NCI-H1092 (cell line): ENCODE results near the gene TMCO6.
A peak's percentile ranks its signal among the peaks of the same experiment; 100 is the strongest.
"Not testable (repeated sequence)": the region's sequence is repeated elsewhere in the genome, so short reads cannot be mapped to it uniquely, and the experiment has no call there.

Source experiments
- DNase-seq: peaks from one replicate; lab custom pipeline; 2025; lab: John Stamatoyannopoulos, UW

TMCO6 gene

DNA sequence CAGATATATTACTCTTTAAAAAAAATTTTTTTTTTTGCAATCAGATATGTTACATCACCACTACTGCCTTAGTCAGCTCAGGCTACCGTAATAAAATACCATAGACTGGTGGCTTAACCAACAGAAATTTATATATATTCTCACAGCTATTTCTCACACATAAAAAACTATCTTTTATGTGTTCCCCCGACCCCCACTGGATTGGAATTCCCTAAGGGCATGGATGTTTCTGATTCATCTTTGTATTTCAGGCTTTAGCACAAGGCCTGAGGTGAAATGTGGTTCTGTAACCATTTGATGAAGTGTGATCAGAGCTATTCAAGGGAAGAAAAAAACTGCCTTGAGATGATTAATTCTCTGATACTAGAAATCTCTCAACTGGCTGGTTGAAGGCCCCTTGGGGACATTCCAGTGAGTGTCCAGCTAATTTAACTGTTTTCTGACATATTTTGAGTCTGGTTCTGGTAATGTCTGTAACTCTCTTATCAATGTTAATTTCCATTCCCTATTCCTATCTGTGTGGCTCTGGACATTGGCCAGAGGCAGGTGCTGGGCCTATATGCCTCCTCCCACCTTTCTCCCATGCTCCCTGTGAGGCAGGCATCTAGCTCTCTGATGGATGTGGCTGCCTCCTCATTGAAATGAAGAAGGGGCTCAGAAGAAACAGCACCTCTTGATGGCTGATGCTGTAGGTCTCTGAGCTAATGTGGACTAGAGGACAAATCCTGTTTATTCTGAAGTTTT lies 8.8 kb upstream of the TMCO6 start:
- no peak for DNase-seq

DNA sequence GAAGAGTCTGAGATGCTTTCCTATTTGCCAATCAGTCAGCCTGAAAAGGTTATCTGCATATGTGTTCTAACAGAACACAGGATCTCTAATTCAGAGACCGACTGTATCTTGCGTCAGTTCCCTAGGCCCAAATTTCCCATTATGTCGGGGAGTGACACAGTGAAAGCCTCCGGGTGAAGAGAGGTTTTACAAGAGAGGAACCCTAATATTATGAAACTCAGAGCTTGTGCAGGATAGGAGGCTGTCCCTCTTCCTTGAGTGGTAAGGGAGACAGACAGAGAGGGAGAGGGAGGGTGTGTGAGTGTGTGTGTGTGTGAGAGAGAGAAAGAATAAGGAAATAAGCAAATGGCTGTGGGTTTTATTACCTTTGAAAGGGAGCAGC lies 8.2 kb upstream of the TMCO6 start:
- no peak for DNase-seq

DNA sequence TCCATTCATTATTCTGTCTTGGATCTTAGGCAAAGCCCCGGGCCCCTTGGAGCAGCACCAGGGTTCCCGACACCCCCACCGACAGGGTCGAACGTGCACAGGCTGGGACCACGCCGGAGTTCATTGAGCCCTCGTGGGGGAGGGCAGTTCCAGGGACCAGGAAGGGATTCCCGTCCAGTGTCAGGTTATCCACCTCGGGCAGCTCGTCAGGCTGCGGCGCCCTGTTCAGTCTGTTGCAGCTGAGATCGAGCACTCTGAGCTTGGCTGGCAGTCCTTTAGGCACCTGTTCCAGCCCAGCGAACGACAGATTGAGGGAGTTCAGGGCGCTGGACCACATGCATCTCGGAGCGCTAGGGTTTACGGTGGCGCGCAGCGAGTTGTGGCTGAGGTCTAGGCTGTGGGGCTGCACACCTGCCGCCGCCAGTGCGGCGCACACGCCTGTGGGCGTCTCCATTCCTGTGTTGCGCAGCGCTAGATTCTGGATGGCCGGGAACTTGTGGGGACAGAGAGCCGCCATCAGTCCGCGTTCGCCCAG lies 7.4 kb upstream of the TMCO6 start:
- no peak for DNase-seq

DNA sequence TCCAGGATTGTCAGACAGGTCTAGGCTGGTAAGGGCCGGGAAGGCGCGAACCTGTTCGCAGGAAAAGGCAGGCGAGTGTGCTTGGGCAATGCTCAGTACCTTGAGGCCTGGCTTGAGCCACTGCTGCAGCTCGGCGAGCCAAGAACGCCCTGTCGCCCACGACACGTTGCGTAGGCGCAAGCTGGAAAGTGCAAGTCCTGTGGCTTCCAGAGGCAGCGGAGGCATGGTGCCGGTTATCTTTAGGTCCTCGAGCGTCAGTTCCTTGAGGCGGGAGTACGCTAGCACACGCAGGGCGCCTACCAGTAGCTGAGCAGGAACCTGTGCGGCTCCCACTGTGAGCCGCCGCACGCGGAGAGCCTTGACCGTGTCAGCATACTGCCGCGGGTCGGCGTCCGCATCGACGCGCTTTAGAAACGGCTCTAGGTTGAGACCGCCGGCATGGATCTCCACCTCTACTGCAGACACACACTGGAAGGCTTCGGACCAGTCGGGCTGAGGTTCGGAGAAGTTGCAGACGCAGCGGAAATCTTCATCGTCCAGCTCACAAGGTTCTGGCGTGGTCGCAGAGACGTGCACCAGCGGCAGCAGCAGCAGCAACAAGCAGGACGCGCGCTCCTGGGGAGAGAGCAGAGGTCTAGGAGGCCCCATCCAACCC lies 6.8 kb upstream of the TMCO6 start:
- DNase-seq: no peak

DNA sequence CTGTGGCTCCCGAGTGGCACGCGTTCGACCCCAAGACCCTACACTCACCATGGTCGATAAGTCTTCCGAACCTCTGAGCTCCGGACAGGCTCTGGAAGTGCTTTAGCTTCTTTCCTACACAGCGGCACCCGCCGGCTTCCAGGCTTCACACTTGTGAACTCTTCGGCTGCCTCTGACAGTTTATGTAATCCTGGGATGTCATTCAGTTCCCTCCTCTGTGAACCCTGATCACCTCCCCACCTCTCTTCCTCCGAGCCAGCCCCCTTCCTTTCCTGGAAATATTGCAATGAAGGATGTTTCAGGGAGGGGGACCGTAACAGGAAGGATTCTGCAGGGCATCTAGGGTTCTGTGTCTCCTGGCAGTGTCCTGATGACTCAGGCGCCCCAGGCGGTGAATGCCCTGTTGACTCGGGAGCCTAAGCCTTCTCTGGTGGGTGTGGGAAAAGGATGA lies 6.2 kb upstream of the TMCO6 start, which contains the start of gene CD14:
TSS of gene CD14 (minus strand) at position 155 of the 451 bp plus-strand sequence. CDS start at position 51, 104 bp downstream.
- DNase-seq: no peak

DNA sequence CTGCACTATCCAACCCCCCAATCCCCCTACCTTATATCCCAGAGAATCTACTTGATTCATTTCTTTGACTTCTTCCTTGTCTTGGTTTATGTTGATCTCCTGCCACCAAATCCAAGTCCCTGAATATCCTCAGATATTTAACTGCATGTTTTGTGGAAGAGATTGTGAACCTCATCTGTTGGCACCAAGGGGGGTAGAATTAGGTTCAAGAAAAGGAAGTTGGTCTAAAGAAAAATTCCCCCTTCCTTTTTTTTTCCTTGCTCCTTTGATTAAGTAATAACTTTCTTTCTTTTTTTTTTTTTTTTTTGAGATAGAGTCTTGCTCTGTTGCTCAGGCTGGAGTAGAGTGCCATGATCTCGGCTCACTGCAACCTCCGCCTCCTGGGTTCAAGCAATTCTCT lies 5.8 kb upstream of the TMCO6 start:
- no peak for DNase-seq

DNA sequence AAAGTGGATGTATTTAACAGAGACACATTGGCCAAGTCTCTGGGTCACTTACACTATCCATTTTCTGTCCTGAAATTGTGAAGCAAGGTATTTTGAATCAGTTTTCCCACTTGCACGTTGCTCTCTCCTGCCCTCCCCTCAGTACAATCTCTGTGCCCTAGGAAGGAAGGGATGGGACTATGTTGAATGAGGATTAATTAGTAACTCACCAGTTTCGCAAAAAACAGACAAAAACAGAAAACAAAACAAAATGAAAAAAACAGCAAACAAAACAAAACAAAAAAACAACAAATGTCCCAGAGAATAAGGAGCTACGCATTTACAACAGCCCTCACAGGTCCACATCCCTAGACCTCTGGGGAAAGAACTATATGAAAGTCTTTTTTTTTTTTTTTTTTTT lies 5.1 kb upstream of the TMCO6 start:
- no peak for DNase-seq

DNA sequence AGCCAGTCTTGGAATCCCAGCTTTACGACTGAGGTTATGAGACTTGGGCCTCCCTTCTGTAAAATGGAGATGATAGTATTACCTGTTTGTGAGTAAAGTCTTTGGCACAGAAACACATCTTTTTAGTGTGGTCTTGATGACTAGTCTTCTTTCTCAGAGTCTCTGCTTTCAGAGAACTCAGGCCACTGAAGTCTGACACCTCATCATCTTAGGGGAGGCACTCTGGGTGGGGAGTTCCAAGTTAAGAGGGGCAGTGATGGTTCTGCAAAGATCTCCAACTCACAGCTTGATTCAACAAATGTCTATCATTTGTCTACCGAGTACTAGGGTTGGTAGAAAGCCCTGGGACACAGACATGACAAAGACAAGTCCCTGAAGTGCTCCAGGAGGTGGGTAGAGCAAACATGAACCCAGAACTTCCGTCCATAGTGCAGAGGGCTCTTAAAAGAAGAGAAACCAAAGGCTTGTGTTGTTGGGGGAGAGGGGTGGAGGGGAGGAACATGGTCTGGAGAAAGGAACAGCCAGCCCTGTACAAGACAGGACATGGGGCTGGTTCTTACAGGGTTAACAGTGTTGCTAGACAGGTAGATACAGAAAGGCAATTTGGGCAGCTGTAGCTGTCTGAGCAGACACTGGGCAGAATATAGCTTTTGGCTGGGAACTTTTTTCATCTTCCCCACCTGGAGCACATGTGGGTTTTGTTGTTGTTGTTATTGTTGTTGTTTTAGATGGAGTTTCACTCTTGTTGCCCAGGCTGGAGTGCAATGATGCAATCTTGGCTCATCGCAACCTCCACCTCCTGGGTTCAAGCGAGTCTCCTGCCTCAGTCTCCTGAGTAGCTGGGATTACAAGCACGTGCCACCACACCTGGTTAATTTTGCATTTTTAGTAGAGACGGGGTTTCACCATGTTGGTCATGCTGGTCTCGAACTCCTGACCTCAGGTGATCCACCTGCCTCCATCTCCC lies 3.7 kb upstream of the TMCO6 start:
- no peak for DNase-seq

DNA sequence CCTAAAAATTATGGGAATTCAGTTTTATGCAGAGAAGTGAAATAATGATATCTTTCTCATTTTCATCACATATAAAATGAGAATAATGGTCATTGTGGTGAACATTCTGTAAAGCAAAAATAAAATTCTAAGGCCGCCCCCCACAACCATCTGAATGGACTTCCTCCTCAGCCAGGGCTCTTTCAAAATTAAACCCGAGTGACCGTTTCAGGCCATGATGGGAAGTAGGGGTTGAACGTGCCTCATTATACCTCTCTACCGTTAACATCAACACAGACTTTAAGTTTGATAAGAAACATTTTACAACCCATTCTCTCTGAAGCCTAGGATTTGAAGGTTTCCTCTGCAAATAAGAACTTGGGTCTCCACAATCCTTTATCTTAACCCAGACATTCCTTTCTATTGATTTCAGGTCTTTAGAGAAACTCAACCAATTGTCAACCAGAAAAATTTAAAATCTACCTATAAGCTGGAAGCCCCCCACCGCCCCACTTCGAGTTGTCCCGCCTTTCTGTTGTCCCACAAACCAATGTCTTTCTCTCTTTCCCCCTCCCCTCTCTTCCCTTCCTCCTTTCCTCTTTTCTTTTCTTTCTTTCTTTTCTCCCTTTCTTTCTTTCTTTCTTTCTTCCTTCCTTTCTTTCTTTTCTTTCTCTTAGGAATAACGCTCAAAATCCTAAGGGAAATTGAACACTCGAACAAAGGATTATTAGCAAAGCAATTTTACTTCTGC lies 1.7 kb upstream of the TMCO6 start:
- DNase-seq: no peak

DNA sequence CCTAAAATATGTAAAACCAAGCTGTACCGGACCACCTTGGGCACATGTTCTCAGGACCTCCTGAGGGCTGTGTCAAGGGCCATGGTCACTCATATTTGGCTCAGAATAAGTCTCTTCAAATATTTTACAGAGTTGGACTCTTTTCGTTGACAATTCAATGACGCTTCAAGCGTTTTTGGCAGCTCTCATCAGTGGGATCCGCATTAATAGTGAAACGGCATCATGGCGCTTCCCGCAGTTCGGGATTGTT lies 428 bp upstream of the TMCO6 start:
- not testable (repeated sequence) for DNase-seq

DNA sequence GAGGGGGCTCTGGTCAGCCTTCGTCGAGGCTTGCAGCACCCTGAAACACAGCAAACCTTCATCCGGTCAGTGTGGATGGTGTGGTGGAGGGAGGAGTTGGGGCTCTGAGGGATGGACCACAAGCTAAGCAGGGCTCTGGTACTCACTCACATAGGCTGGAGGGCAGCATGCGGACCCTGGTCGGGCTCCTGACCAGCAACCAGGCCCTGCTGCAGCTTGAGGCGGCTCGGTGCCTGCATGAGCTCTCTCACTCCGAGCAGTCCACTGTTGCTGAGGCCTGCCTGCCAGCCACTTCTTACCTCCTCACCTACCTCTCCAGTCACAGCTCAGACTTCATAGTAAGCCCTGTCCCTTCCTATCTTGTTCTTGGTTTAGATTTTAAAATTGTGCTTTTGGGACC lies 2.5 kb downstream of the TMCO6 start:
- no peak for DNase-seq

DNA sequence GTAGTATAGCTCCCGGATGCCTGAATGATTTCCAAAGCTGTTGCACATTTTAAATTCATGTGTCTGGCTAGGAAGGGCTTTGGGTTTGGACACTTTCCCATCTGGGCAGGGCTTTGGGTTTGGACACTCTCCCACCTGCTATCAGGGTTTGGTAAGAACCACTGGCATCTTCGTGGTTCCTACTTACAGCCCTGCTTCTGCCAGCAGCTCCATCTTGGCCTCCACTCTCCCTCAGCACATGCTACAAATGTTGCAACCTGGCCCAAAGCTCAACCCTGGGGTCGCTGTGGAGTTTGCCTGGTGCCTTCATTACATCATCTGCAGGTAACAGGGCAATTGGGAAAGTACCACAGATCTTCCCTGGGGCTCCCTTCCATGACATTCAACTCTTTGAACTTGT lies 3.5 kb downstream of the TMCO6 start:
- DNase-seq: no peak

DNA sequence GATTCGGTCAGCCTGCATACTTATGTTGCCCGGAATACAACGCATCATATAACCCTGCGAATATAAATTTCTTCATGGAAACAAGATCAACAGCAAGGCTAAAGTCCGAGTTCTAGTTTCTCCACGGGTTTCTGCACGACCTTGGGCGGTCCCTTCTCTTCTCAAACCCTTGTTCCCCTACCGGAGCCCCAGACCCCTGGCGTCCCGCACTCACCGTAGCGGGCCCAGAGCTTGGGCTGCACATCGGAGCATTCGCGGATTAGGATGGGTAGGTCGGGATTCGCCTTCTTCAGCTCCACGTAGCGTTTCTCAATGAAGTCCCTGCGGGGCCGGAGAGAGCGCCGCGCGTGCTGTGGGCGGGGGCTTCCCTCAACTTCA lies 7.8 kb downstream of the TMCO6 start:
- no peak for DNase-seq

DNA sequence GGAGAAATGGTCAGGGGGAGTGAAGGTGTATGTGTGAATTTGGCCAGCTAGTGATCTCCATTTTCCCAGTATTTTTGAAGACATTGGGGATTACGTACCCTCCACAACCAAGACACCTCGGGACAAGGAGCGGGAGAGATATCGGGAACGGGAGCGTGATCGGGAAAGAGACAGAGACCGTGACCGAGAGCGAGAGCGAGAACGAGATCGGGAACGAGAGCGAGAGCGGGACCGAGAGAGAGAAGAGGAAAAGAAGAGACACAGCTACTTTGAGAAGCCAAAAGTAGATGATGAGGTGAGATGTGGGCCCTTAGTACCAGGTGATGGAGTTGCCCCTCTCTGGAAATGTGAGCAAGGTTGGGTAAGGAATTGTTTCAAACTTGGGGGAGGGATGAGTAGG lies 19.6 kb downstream of the TMCO6 start:
- DNase-seq: no peak

DNA sequence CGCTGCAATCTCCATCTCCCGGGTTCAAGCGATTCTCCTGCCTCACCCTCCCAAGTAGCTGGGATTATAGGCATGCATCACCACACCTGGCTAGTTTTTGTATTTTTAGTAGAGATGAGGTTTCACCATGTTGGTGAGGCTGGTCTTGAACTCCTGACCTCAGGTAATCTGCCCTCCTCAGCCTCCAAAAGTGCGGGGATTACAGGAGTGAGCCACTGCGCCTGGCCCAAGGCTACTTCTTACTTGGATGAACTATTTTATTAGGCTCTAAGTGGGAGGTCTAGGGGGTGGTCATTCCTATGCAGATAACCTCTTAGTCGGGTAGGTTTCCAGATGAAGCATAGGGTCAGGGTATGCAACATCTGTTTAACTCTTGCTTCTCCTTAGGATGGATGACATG lies 21.1 kb downstream of the TMCO6 start:
- not testable (repeated sequence) for DNase-seq

DNA sequence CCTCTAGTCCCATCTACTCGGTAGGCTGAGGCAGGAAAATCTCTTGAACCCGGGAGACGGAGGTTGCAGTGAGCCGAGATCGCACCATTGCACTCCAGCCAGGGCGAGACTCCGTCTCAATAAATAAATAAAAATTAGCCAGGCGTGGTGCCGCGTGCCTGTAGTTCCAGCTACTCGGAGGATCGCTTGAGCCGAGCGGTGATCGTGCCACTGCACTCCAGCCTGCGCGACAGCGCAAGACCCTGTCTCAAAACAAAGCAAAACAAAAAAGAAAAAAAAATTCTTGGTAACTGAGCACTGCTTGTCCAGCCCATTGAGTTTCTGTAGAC lies 24.7 kb downstream of the TMCO6 start:
- no peak for DNase-seq

DNA sequence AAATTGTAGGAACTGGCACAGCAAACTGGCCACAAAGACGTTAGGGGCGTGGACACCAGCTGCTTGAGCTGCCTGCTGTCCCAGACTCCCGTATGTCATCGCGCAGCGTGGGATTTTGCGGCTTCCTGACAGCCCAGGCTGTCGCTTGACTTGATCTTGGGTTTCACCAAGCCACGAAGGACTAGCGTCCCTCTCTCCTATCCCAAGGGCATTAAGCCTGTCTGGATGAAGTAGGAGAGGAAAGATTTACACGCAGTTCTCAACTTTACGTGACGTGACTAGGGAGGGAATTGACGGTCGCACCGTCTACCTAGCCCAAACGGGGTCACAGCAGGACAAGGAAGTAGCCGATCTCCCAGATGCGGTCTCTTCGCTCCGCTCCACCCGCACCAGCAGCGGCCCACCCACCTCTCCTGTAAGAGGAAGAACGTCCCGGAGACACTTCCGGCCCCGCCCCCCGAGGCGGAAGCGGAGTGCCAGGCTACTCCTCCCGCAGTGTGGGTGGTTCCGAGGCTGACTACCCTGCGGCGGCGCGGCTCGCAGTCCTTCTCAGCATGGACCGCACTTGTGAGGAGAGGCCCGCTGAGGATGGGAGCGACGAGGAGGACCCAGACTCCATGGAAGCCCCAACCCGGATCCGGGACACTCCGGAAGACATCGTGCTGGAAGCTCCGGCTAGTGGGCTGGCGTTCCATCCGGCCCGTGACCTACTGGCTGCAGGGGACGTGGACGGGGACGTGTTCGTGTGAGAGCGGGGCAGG lies 25.3 kb downstream of the TMCO6 start, which contains the start of gene WDR55:
TSS of gene WDR55 (plus strand) at position 546 of the 761 bp plus-strand sequence. CDS start at position 555, 9 bp downstream.
- peak; percentile 80 for DNase-seq

DNA sequence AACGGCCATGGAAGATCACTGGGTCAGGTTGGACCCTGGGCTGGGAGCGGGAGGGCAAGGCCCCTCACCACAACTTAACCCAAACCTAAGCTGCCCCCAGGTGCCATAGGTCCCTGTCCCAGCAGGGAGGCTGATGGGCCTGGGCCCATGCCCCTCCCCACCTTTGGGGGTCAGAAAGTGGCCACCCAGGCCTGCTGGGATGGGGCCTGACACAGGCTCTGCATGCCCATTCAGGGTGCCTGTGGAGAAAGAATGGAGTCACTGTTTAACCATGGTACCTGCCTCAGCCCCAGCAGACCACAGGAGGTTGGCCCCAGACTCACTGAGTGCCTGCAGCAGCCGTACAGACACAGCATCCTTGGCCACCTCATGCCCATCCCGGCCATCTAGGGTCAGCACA lies 31.8 kb downstream of the TMCO6 start:
- DNase-seq: not testable (repeated sequence)

DNA sequence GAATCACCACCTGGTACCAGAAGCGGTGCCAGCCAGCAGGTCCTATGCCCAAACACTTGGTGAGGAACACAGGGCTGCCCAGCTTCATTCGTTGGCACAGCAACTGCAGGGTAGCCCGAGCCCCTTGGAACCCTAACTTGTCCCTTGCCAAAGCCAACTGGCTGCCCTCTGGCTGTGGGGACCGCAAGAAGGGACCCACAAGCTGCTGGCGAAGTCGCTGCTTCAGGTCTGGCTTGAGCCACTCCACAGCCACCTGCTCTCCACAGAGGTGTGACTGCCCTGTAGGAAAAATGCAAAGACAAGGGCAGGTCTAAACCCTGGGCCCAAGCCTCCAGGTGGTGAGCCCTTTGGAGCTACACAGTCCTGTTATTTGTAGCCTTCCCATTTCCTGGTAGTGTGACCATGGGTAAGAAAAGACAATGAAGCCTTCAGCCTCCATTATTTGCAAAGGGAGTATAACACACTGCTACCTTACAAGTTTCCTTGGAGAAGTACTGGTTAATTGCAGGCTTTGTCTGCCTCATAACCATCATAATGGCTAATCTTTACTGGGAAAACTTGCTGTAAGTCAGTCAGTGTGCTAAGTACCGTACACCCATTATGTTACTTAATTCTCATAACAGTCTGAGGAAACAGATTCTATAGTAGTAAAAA lies 32.3 kb downstream of the TMCO6 start:
- no peak for DNase-seq

DNA sequence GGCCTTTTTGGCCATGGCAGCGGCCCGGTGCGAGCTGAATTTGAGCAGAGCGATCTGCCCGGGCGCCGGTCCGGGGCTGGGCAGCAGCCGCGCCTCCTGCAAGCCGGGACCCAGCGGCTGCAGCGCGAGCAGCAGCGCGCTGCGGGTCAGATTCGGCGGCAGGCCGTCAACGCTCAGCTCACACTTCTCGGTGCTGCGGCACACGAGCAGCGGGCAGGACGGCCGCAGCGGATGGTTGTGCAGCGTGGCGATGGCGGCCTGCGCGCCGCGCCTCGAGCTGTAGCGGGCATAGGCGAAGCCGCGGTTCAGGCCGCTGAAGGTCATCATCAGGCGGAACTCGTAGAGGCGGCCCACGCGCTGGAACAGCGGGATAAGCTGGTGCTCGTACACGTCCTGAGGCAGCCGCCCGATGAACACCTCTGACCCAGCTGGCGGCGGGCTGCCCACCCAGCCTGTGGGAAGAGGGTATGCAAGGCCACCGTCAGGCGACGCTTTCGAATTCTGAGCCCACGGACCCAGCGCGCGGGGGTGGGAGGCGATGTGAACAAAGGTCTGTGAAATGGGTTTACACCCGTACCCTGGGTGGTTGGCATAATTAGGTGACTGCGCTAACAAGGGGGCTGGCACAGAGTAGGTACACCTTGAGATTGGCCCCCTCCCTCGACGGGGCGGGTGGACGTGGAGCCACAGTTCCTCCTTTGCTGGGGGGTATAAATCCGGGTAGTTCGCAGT lies 33.4 kb downstream of the TMCO6 start:
- no peak for DNase-seq
